DOHH2 (cell line): ENCODE data around the gene WDR70.
"Not testable (repeated sequence)": the region's sequence is repeated elsewhere in the genome, so short reads cannot be mapped to it uniquely, and the experiment has no call there.

Experiments
- H3F3A ChIP-seq: fragments of 200-600 bp; sonication (generic), shearing (Covaris generic); 2 replicates; pipeline ENCODE4 v1.6.0; 2016; ENCODE audit warnings: antibody characterized with exemption, mild to moderate bottlenecking; ENCODE audit not compliant: control insufficient read depth, insufficient read depth
- H3K27ac ChIP-seq: fragments of 200-600 bp; sonication (generic); 2 replicates; pipeline ENCODE4 v1.5.1; 2014; ENCODE audit warnings: low read depth, mild to moderate bottlenecking, low read length, moderate library complexity
- H3K27me3 ChIP-seq: fragments of 200-600 bp; sonication (generic); 2 replicates; pipeline ENCODE4 v1.6.1; 2014; ENCODE audit warnings: mild to moderate bottlenecking, low read length, mixed read lengths; ENCODE audit not compliant: control insufficient read depth
- H3K36me3 ChIP-seq: fragments of 200-600 bp; sonication (generic); 2 replicates; pipeline ENCODE4 v1.6.1; 2014; ENCODE audit warnings: mild to moderate bottlenecking, low read length, moderate library complexity, mixed read lengths; ENCODE audit not compliant: control insufficient read depth
- H3K4me1 ChIP-seq: fragments of 200-600 bp; sonication (generic); 2 replicates; pipeline ENCODE4 v1.6.1; 2014; ENCODE audit warnings: mild to moderate bottlenecking, low read length, mixed read lengths; ENCODE audit not compliant: control insufficient read depth
- H3K4me2 ChIP-seq: fragments of 200-600 bp; sonication (generic); 2 replicates; pipeline ENCODE4 v1.6.0; 2014; ENCODE audit warnings: mild to moderate bottlenecking, low read length, moderate library complexity
- H3K4me3 ChIP-seq: fragments of 200-600 bp; sonication (generic); 2 replicates; pipeline ENCODE4 v1.5.1; 2014; ENCODE audit warnings: mild to moderate bottlenecking, low read length, mixed read lengths
- H3K79me2 ChIP-seq: fragments of 200-600 bp; sonication (generic); 2 replicates; pipeline ENCODE4 v1.6.1; 2014; ENCODE audit warnings: mild to moderate bottlenecking, low read length, mixed read lengths; ENCODE audit not compliant: control insufficient read depth
- H3K9me2 ChIP-seq: fragments of 200-600 bp; sonication (generic); replicated peaks from 2 replicates; pipeline ENCODE4 v1.6.1; 2014; ENCODE audit warnings: mild to moderate bottlenecking, low read length, mixed read lengths; ENCODE audit not compliant: control insufficient read depth
- H3K9me3 ChIP-seq: fragments of 200-600 bp; sonication (generic); 2 replicates; pipeline ENCODE4 v1.6.1; 2014; ENCODE audit warnings: antibody characterized with exemption, low read length, mixed read lengths; ENCODE audit not compliant: control insufficient read depth, insufficient read depth
- H4K20me1 ChIP-seq: fragments of 200-600 bp; sonication (generic); 2 replicates; pipeline ENCODE4 v1.6.0; 2014; ENCODE audit warnings: low read depth, mild to moderate bottlenecking, antibody characterized with exemption, low read length, moderate library complexity; ENCODE audit not compliant: control insufficient read depth, insufficient read depth
- EZH2phosphoT487 ChIP-seq: fragments of 200-600 bp; sonication (generic); IDR thresholded peaks from 2 replicates; pipeline ENCODE4 v1.6.1; 2017; ENCODE audit warnings: borderline replicate concordance, mild to moderate bottlenecking, antibody characterized with exemption, low read length, moderate library complexity, mixed read lengths
- TF ChIP-seq, protein P1 (sequence below): fragments of 200-600 bp; sonication (generic); IDR thresholded peaks from one replicate; pipeline ENCODE4 v1.5.1; 2014; ENCODE audit warnings: antibody characterized with exemption, mild to moderate bottlenecking, low read depth, low read length; ENCODE audit not compliant: poor library complexity, severe bottlenecking

WDR70 gene

GRCh38 chr5:37580106-37580505, 201.0 kb downstream of the WDR70 start:
- Histone ChIP-seq H3K27me3 (no peaks in the 10 kb centered on the region), H3K9me2 (no peaks in the 10 kb centered on the region), H3K4me1 (no peaks in the 10 kb centered on the region), H3K4me3 (no peak overlapping the region), H3K79me2 (no peaks in the 10 kb centered on the region), H3K4me2 (no peak overlapping the region), H3K9me3 (no peaks in the 10 kb centered on the region), H4K20me1 (no peaks in the 10 kb centered on the region), H3F3A (no peaks in the 10 kb centered on the region), H3K36me3 (no peaks in the 10 kb centered on the region), H3K27ac (no peak overlapping the region)
- TF ChIP-seq EZH2phosphoT487 = no peak
- TF ChIP-seq, protein P1, sequence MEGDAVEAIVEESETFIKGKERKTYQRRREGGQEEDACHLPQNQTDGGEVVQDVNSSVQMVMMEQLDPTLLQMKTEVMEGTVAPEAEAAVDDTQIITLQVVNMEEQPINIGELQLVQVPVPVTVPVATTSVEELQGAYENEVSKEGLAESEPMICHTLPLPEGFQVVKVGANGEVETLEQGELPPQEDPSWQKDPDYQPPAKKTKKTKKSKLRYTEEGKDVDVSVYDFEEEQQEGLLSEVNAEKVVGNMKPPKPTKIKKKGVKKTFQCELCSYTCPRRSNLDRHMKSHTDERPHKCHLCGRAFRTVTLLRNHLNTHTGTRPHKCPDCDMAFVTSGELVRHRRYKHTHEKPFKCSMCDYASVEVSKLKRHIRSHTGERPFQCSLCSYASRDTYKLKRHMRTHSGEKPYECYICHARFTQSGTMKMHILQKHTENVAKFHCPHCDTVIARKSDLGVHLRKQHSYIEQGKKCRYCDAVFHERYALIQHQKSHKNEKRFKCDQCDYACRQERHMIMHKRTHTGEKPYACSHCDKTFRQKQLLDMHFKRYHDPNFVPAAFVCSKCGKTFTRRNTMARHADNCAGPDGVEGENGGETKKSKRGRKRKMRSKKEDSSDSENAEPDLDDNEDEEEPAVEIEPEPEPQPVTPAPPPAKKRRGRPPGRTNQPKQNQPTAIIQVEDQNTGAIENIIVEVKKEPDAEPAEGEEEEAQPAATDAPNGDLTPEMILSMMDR = no peak

DNA sequence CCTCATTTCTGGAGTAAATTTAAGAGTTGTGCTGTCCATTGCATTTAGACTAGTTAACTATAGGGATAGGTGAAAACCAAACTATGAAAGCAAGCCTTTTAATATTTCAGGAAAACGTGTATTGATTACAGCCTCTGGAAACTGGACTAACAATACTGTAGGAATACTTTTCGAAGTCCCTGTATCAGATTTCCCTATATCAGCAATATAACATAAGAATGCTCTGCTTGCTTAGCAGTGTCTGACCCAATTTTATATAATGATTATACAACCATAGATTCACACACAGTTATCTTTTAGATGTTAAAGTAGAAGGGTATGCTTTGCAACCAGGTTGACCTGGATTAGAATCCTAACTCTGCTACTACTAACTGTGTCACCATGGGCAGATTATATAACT, 203.1 kb downstream of the WDR70 start:
- no peaks in the 10 kb centered on the region for H3K79me2 ChIP-seq
- no peaks in the 10 kb centered on the region for H3K4me1 ChIP-seq
- TF ChIP-seq EZH2phosphoT487 = no peak
- TF ChIP-seq, protein P1 = no peak

GRCh38 chr5:37593292-37593691, 214.2 kb downstream of the WDR70 start:
- H3K9me2 ChIP-seq, H3K4me3 ChIP-seq, H3K27ac ChIP-seq, H3K27me3 ChIP-seq, H3F3A ChIP-seq, H3K79me2 ChIP-seq, H3K4me2 ChIP-seq, H3K9me3 ChIP-seq, H3K4me1 ChIP-seq, H3K36me3 ChIP-seq, H4K20me1 ChIP-seq: not testable (repeated sequence)

More for the DNA sequence above, 203.1 kb downstream of the WDR70 start:
- Histone ChIP-seq H3K27me3 (no peaks in the 10 kb centered on the region), H3K4me2 (no peak overlapping the region), H3F3A (no peaks in the 10 kb centered on the region), H3K9me3 (no peaks in the 10 kb centered on the region), H3K27ac (no peak overlapping the region), H4K20me1 (no peaks in the 10 kb centered on the region), H3K36me3 (no peaks in the 10 kb centered on the region), H3K4me3 (no peak overlapping the region), H3K9me2 (no peaks in the 10 kb centered on the region)

- not testable (repeated sequence) for H3K36me3 ChIP-seq, H3K27ac ChIP-seq, H3K9me2 ChIP-seq, H3F3A ChIP-seq, H3K27me3 ChIP-seq, H3K4me2 ChIP-seq, H3K4me3 ChIP-seq, H3K9me3 ChIP-seq, H3K79me2 ChIP-seq, H3K4me1 ChIP-seq, H4K20me1 ChIP-seq
These were observed 215.7 kb downstream of the WDR70 start for GRCh38 chr5:37594864-37595263.
